GM19239 (cell line): ENCODE results near the gene NEDD4L.
"Not testable (repeated sequence)": the region's sequence is repeated elsewhere in the genome, so short reads cannot be mapped to it uniquely, and the experiment has no call there.

ENCODE experiments used
- DNase-seq: peaks from one replicate; pipeline ENCODE4 v3.0.0; 2011; ENCODE audit warnings: low spot score; ENCODE audit not compliant: insufficient read length
- FAIRE-seq: peaks from 2 replicates; lab custom pipeline; 2011; peaks lifted over from hg19 to GRCh38; lab: Jason Lieb, UNC

The NEDD4L gene

GRCh38 chr18:58043491-58044369 is at the start of gene NEDD4L:
TSS of gene NEDD4L (plus strand) at chr18:58044226. CDS start at chr18:58044661, 435 bp downstream.
- peak; percentile 87 for FAIRE-seq
- peak; percentile 80 for DNase-seq

- FAIRE-seq = no peak
- no peak for DNase-seq
These were observed 48.7 kb upstream of the NEDD4L start for GRCh38 chr18:57995331-57995730.

GRCh38 chr18:57996894-57997293 is 47.1 kb upstream of the NEDD4L start:
- FAIRE-seq, DNase-seq: not testable (repeated sequence)

GRCh38 chr18:57997820-57998219 is 46.2 kb upstream of the NEDD4L start:
- DNase-seq (no peak), FAIRE-seq (no peak)

- FAIRE-seq (no peak), DNase-seq (no peak)
These were observed 45.6 kb upstream of the NEDD4L start for GRCh38 chr18:57998461-57998860.

- FAIRE-seq (no peak), DNase-seq (no peak)
These were observed 39.7 kb upstream of the NEDD4L start for GRCh38 chr18:58004317-58004716.

GRCh38 chr18:58005011-58005410 is 39.0 kb upstream of the NEDD4L start:
- FAIRE-seq = no peak
- no peak for DNase-seq

- no peak for FAIRE-seq
- DNase-seq = no peak
These were observed 38.0 kb upstream of the NEDD4L start for GRCh38 chr18:58005885-58006523.

GRCh38 chr18:58009166-58009565 is 34.9 kb upstream of the NEDD4L start:
- DNase-seq (no peak), FAIRE-seq (no peak)

- no peak for FAIRE-seq
These were observed 33.8 kb upstream of the NEDD4L start for GRCh38 chr18:58010265-58010664.

GRCh38 chr18:58012356-58012755 is 31.7 kb upstream of the NEDD4L start:
- DNase-seq (no peak), FAIRE-seq (peak; percentile 11)

More at GRCh38 chr18:58010265-58010664, 33.8 kb upstream of the NEDD4L start:
- no peak for DNase-seq

GRCh38 chr18:58013241-58014211 is 30.5 kb upstream of the NEDD4L start:
- FAIRE-seq (peak; percentile 81), DNase-seq (peak; percentile 5)

GRCh38 chr18:58015065-58015780 is 28.8 kb upstream of the NEDD4L start:
- FAIRE-seq = peak; percentile 99

GRCh38 chr18:58017267-58017666 is 26.8 kb upstream of the NEDD4L start:
- FAIRE-seq (no peak), DNase-seq (no peak)

More at GRCh38 chr18:58015065-58015780, 28.8 kb upstream of the NEDD4L start:
- DNase-seq = peak; percentile 61

GRCh38 chr18:58020567-58021107 is 23.4 kb upstream of the NEDD4L start:
- FAIRE-seq = no peak
- DNase-seq = no peak

GRCh38 chr18:58021504-58021903 is 22.5 kb upstream of the NEDD4L start:
- FAIRE-seq (no peak), DNase-seq (no peak)

- no peak for DNase-seq
- FAIRE-seq = no peak
These were observed 20.9 kb upstream of the NEDD4L start for GRCh38 chr18:58023108-58023507.

GRCh38 chr18:58024139-58024538 is 19.9 kb upstream of the NEDD4L start:
- DNase-seq = no peak
- no peak for FAIRE-seq

- FAIRE-seq (no peak), DNase-seq (no peak)
These were observed 18.8 kb upstream of the NEDD4L start for GRCh38 chr18:58025205-58025604.
